ENCODE measurements around the gene RCC1.
"Not testable (repeated sequence)": the region's sequence is repeated elsewhere in the genome, so short reads cannot be mapped to it uniquely, and the experiment has no call there.

The RCC1 gene

DNA sequence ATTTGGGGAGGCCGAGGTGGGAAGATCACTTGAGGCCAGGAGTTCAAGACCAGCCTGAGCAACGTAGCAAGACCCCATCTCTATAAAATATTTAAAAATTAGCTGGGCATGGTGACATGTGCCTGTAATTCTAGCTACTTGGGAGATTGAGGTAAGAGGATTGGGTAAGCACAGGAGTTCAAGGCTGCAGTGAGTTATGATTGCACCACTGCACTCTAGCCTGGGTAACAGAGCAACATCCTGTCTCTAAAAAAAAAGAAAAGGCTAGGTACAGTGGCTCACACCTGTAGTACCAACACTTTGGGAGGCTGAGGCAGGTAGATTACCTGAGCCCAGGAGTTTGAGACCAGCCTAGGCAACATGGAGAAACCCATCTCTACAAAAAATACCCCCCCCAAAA is 35.7 kb upstream of the RCC1 start:
- TF ChIP-seq, protein P1, sequence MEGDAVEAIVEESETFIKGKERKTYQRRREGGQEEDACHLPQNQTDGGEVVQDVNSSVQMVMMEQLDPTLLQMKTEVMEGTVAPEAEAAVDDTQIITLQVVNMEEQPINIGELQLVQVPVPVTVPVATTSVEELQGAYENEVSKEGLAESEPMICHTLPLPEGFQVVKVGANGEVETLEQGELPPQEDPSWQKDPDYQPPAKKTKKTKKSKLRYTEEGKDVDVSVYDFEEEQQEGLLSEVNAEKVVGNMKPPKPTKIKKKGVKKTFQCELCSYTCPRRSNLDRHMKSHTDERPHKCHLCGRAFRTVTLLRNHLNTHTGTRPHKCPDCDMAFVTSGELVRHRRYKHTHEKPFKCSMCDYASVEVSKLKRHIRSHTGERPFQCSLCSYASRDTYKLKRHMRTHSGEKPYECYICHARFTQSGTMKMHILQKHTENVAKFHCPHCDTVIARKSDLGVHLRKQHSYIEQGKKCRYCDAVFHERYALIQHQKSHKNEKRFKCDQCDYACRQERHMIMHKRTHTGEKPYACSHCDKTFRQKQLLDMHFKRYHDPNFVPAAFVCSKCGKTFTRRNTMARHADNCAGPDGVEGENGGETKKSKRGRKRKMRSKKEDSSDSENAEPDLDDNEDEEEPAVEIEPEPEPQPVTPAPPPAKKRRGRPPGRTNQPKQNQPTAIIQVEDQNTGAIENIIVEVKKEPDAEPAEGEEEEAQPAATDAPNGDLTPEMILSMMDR (IDR thresholded peaks at IDR 0.05; ENCODE audit: extremely low read depth, insufficient read depth, missing control alignments): no peak
- in situ Hi-C loops (cut with MboI; ENCODE audit: low pct_unique_long_range_greater_than_20kb, low sequenced_read_pairs, unreplicated experiment): no loop called here

DNA sequence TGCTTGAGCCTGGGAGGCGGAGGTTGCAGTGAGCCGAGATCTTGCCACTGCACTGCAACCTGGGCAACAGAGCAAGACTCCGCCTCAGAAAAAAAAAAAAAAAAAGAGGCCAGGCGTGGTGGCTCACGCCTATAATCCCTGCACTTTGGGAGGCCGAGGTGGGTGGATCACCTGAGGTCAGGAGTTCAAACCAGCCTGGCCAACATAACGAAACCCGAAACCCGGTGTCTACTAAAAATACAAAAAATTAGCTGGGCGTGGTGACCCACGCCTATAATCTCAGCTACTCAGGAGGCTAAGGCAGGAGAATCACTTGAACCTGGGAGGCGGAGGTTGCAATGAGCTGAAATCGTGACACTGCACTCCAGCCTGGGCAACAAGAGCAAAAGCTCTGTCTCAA is 26.3 kb upstream of the RCC1 start:
- DNase-seq (ENCODE audit: low spot score); in situ Hi-C loops (cut with MboI; ENCODE audit: low pct_unique_long_range_greater_than_20kb, low sequenced_read_pairs, unreplicated experiment): not testable (repeated sequence)

More for the DNA sequence above, 35.7 kb upstream of the RCC1 start:
- DNase-seq (ENCODE audit: low spot score): no peak

DNA sequence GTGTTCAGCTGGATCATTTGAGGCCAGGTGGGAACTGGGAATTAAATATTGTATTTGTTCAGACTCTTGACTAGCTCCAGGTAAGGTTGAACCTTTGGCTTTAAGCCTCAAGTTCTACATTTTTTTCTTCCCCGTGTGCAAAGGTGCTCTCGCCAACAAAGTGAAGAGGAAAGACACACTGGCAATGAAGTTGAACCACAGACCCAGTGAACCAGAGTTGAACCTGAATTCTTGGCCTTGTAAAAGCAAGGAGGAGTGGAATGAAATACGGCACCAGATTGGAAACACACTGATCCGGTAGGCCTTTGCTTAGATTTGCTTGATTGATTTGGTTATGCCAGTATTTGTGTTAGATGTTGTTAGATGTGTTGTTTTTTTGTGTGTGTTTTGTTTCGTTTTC is 25.5 kb upstream of the RCC1 start:
- in situ Hi-C loops (cut with MboI; ENCODE audit: low pct_unique_long_range_greater_than_20kb, low sequenced_read_pairs, unreplicated experiment): no loop called here
- TF ChIP-seq, protein P1 (IDR thresholded peaks at IDR 0.05; ENCODE audit: extremely low read depth, insufficient read depth, missing control alignments): no peak
- no peak for DNase-seq (ENCODE audit: low spot score)

DNA sequence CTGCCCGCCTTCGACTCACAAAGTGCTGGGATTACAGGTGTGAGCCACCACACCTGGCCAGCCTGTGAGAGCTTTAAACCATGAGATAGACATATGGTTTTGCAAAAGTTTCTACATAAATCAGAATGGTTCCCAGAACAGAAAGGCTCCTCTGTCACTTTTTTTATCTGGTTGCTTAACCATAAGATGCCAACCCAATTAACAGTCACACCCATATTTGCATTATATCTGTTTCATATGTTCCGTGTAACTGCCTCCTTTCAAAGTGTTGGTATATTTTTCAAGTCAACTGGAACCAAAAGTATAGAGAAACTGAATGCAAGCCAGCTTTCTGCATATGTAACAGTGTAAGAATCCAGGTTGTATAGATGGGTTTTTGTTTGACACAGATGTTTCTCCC is 23.7 kb upstream of the RCC1 start:
- in situ Hi-C loops (cut with MboI; ENCODE audit: low pct_unique_long_range_greater_than_20kb, low sequenced_read_pairs, unreplicated experiment): no loop called here
- no peak for DNase-seq (ENCODE audit: low spot score)
- TF ChIP-seq, protein P1 (IDR thresholded peaks at IDR 0.05; ENCODE audit: extremely low read depth, insufficient read depth, missing control alignments): no peak

DNA sequence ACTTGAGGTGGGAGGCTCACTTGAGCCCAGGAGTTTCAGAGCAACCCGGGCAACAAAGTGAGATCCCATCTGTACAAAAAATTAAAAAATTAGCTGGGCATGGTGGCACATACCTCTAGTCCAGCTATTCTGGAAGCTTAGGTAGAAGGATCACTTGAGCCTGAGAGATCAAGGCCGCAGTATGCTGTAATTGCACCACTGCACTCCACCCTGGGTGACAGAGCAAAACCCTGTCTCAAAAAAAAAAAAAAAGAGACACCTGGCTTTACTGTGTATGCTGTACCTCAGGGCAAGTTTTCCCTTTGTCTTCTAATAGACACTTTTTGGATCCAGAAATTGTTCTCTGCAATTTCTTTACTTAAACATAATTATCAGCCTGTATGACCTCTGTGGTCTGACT is 23.1 kb upstream of the RCC1 start:
- in situ Hi-C loops (cut with MboI; ENCODE audit: low pct_unique_long_range_greater_than_20kb, low sequenced_read_pairs, unreplicated experiment): no loop called here

DNA sequence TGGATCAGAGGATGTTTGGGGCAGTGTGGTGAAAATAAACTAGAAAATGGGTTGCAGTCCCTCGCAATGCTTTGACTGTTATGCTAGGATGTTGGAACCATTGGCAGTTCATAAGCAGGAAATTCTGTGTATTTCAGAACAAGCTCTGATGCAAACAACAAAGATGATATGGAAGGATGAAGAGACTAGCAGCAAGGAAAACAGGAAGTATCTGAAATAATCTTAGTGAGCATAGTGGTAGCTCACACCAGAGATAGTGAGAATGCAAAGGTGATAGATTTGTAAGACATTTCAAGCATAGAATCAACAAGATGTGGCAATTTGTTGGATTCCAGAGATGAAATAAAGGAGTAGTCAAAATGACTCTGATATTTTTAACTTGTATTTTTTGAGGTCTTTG is 11.1 kb upstream of the RCC1 start:
- in situ Hi-C loops (cut with MboI; ENCODE audit: low pct_unique_long_range_greater_than_20kb, low sequenced_read_pairs, unreplicated experiment): no loop called here
- DNase-seq (ENCODE audit: low spot score): no peak
- TF ChIP-seq, protein P1 (IDR thresholded peaks at IDR 0.05; ENCODE audit: extremely low read depth, insufficient read depth, missing control alignments): no peak

More for the DNA sequence above, 23.1 kb upstream of the RCC1 start:
- TF ChIP-seq, protein P1 (IDR thresholded peaks at IDR 0.05; ENCODE audit: extremely low read depth, insufficient read depth, missing control alignments): no peak
- no peak for DNase-seq (ENCODE audit: low spot score)

DNA sequence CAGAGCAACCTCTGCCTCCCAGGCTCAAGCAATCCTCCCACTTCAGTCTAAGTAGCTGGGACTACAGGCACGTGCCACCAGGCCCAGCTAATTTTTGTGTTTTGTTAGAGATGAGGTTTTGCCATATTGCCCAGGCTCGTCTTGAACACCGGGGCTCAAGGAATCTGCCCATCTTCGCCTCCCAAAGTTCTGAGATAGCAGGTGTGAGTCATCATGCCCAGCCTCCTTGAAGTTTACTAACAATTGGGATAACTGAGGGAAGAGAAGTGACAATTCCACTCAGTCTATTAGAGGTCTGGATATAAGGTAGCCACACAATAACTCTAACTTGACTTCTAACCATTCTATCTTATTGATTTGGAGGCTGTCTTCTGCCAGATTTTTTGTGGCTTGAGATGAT is 6.3 kb upstream of the RCC1 start:
- in situ Hi-C loops (cut with MboI; ENCODE audit: low pct_unique_long_range_greater_than_20kb, low sequenced_read_pairs, unreplicated experiment): no loop called here
- TF ChIP-seq, protein P1 (IDR thresholded peaks at IDR 0.05; ENCODE audit: extremely low read depth, insufficient read depth, missing control alignments): no peak

More for the DNA sequence above, 6.3 kb upstream of the RCC1 start:
- no peak for DNase-seq (ENCODE audit: low spot score)
